Measurements from ENCODE around the gene MAP3K8. TPM values are rescaled to one million over a fixed set of nuclear protein-coding genes. Genes with fewer than 3 reads are reported as not detected.
A peak's percentile ranks its signal among the peaks of the same experiment; 100 is the strongest.
"Not testable (repeated sequence)": the region's sequence is repeated elsewhere in the genome, so short reads cannot be mapped to it uniquely, and the experiment has no call there.

The MAP3K8 gene
- total and polyA plus RNA-seq, 3 donors from 2014 or later, result 3.1 to 10.4 (median 5.2) TPM

DNA sequence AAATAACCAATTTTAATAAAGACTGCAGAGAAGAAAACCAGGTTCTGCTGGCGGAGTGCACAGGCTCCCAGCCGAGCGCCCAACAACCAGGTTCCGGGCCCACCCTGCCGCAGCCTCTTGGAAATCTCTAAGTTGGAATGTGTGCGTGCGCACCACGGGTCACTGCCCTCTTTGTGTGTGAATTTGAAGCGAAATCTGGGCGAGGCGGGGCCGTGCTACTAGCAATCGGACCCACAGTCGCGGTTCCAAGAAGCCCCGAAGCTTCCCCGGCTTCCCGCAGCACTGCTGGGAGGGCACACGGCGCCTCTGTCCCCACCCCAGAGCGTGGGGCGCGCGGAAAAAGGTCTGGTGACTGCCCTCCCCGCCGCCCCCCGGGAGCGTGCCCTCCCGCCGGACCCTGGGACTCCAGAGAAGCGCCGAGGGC is 666 bp upstream of the MAP3K8 start:
- H3K4me3 ChIP-seq, result peak overlapping the region; percentile 75 to 85
- H3K27me3 ChIP-seq, result no peaks in the 10 kb centered on the region
- no peak for TF ChIP-seq POLR2A (IDR thresholded peaks at IDR 0.05)
- TF ChIP-seq, protein P1, sequence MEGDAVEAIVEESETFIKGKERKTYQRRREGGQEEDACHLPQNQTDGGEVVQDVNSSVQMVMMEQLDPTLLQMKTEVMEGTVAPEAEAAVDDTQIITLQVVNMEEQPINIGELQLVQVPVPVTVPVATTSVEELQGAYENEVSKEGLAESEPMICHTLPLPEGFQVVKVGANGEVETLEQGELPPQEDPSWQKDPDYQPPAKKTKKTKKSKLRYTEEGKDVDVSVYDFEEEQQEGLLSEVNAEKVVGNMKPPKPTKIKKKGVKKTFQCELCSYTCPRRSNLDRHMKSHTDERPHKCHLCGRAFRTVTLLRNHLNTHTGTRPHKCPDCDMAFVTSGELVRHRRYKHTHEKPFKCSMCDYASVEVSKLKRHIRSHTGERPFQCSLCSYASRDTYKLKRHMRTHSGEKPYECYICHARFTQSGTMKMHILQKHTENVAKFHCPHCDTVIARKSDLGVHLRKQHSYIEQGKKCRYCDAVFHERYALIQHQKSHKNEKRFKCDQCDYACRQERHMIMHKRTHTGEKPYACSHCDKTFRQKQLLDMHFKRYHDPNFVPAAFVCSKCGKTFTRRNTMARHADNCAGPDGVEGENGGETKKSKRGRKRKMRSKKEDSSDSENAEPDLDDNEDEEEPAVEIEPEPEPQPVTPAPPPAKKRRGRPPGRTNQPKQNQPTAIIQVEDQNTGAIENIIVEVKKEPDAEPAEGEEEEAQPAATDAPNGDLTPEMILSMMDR (IDR thresholded peaks at IDR 0.05), result no peak
- WGBS, 2 donors, result 0% methylated on average over 18 of the region's 32 CpGs; no CpG with 5 or more reads in 1 of the 2 donors
- no peaks in the 10 kb centered on the region for H3K36me3 ChIP-seq (ENCODE audit: low read depth, missing control alignments)
- intact Hi-C loops (cut with DNase I; ENCODE audit: low total_unique reads), result no loop called here
- peak; percentile 79 for DNase-seq
- no peaks in the 10 kb centered on the region for H3K9me3 ChIP-seq
- H3K4me1 ChIP-seq, result peaks cover 1% of the 10 kb centered on the region
- H3K27ac ChIP-seq, result peak overlapping the region; percentile 92 to 98

GRCh38 chr10:30434273-30435072 is 489 bp downstream of the MAP3K8 start:
- 1% methylated on average over 20 to 39 of the region's 56 CpGs for WGBS, 2 donors
- intact Hi-C loops (cut with DNase I; ENCODE audit: low total_unique reads), result no loop called here
- H3K36me3 ChIP-seq (ENCODE audit: low read depth, missing control alignments), result no peaks in the 10 kb centered on the region
- H3K4me3 ChIP-seq, result peak overlapping the region; percentile 75 to 85
- TF ChIP-seq POLR2A (IDR thresholded peaks at IDR 0.05), result no peak
- TF ChIP-seq, protein P1 (IDR thresholded peaks at IDR 0.05), result peak in 1 of 3 experiments; percentile 4
- H3K27ac ChIP-seq, result peak overlapping the region; percentile 92 to 98
- peaks cover 4% of the 10 kb centered on the region for H3K4me1 ChIP-seq
- no peaks in the 10 kb centered on the region for H3K27me3 ChIP-seq
- no peaks in the 10 kb centered on the region for H3K9me3 ChIP-seq
- DNase-seq, result peak; percentile 82

DNA sequence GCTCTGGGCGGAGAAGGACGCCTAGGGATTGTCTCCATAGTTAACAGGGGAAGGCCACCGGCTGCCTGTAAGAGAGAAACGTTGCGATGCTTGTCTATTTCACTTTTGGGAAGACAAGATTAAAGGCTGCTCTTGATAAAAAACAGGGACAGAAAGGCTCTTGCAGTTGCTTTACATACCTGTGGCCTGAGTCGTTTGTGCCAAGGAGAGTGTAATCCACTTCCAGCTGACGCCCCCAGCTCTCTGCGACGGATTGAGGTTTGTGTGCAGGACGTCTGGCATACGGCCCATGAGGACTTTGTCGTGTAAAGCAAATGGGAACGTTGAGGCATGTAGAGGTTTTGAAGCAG is 1.1 kb downstream of the MAP3K8 start:
- H3K27ac ChIP-seq, result peak overlapping the region; percentile 92 to 98
- H3K4me1 ChIP-seq, result peaks cover 4% of the 10 kb centered on the region
- DNase-seq, result peak; percentile 54
- H3K9me3 ChIP-seq, result no peaks in the 10 kb centered on the region
- intact Hi-C loops (cut with DNase I; ENCODE audit: low total_unique reads), result no loop called here
- WGBS, 2 donors, result 3% methylated on average over 13 of the region's 13 CpGs
- H3K4me3 ChIP-seq, result peak overlapping the region; percentile 75 to 85
- H3K27me3 ChIP-seq, result no peaks in the 10 kb centered on the region
- H3K36me3 ChIP-seq (ENCODE audit: low read depth, missing control alignments), result no peaks in the 10 kb centered on the region
- TF ChIP-seq, protein P1 (IDR thresholded peaks at IDR 0.05), result no peak
- no peak for TF ChIP-seq POLR2A (IDR thresholded peaks at IDR 0.05)

- H3K36me3 ChIP-seq (ENCODE audit: low read depth, missing control alignments); intact Hi-C loops (cut with DNase I; ENCODE audit: low total_unique reads); H3K4me1 ChIP-seq; H3K27me3 ChIP-seq; DNase-seq; H3K9me3 ChIP-seq: not testable (repeated sequence)
- Histone ChIP-seq H3K27ac (peak overlapping the region; percentile 92 to 98), H3K4me3 (peak overlapping the region; percentile 75 to 85)
- WGBS, 2 donors, result 58 to 66% methylated on average over 15 of the region's 15 CpGs
Measured at GRCh38 chr10:30435499-30436167, 1.6 kb downstream of the MAP3K8 start.

- no peak for DNase-seq
- Histone ChIP-seq H3K36me3 (ENCODE audit: low read depth, missing control alignments) (no peaks in the 10 kb centered on the region), H3K27me3 (no peaks in the 10 kb centered on the region), H3K9me3 (no peaks in the 10 kb centered on the region), H3K4me1 (peaks cover 4% of the 10 kb centered on the region), H3K4me3 (no peak overlapping the region), H3K27ac (peak overlapping the region in 1 of 2 donors; percentile 98)
- no peak for TF ChIP-seq POLR2A (IDR thresholded peaks at IDR 0.05)
- TF ChIP-seq, protein P1 (IDR thresholded peaks at IDR 0.05), result no peak
- 28 to 53% methylated on average over 7 of the region's 7 CpGs for WGBS, 2 donors
- intact Hi-C loops (cut with DNase I; ENCODE audit: low total_unique reads), result no loop called here
Measured at GRCh38 chr10:30436191-30436611, 2.2 kb downstream of the MAP3K8 start.

Measured in testis (tissue), 3 donors.